Coronary artery (tissue), 2 donors: ENCODE measurements around the gene POPDC2.
"Not testable (repeated sequence)": the region's sequence is repeated elsewhere in the genome, so short reads cannot be mapped to it uniquely, and the experiment has no call there.

Experiments
- DNase-seq: peaks from one replicate; pipeline ENCODE4 v3.0.0-alpha.2; 2017; ENCODE audit warnings: low spot score
- H3K27ac ChIP-seq, 2 donors: fragments of 200-600 bp; sonication (generic); one replicate each; pipeline ENCODE4 v1.5.1; 2016 to 2019
- H3K4me3 ChIP-seq: fragments of 200-600 bp; sonication (generic); 2 replicates; pipeline ENCODE4 v1.5.1; 2016; ENCODE audit warnings: mild to moderate bottlenecking, moderate library complexity
- TF ChIP-seq, protein P1 (sequence below): fragments of 200-600 bp; sonication (generic); IDR thresholded peaks from one replicate; pipeline ENCODE4 v1.5.1; 2019; ENCODE audit warnings: antibody characterized with exemption

POPDC2 gene

DNA sequence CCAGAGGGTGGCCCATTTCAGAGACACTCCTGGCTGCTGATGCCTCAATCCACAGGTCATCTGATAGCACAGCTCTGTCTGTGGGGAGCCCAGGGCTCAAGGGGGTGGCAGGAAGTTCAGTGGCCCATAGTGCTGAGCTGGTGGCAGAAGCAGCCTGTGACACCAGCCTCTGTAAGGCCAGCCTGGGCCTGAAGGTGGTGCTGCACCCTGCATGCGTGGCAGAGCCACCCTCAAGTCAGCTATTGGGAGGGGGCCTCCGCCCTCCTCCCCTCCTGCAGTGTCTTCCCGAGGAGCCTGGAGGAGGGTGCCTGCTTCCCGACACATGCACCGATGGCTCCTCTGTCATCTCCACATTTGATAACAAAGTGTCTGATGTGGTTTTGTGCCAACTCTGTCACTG lies 59.7 kb downstream of the POPDC2 start:
- Histone ChIP-seq H3K27ac (no peak overlapping the region), H3K4me3 (no peak overlapping the region)
- TF ChIP-seq, protein P1, sequence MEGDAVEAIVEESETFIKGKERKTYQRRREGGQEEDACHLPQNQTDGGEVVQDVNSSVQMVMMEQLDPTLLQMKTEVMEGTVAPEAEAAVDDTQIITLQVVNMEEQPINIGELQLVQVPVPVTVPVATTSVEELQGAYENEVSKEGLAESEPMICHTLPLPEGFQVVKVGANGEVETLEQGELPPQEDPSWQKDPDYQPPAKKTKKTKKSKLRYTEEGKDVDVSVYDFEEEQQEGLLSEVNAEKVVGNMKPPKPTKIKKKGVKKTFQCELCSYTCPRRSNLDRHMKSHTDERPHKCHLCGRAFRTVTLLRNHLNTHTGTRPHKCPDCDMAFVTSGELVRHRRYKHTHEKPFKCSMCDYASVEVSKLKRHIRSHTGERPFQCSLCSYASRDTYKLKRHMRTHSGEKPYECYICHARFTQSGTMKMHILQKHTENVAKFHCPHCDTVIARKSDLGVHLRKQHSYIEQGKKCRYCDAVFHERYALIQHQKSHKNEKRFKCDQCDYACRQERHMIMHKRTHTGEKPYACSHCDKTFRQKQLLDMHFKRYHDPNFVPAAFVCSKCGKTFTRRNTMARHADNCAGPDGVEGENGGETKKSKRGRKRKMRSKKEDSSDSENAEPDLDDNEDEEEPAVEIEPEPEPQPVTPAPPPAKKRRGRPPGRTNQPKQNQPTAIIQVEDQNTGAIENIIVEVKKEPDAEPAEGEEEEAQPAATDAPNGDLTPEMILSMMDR, result no peak
- DNase-seq, result no peak

DNA sequence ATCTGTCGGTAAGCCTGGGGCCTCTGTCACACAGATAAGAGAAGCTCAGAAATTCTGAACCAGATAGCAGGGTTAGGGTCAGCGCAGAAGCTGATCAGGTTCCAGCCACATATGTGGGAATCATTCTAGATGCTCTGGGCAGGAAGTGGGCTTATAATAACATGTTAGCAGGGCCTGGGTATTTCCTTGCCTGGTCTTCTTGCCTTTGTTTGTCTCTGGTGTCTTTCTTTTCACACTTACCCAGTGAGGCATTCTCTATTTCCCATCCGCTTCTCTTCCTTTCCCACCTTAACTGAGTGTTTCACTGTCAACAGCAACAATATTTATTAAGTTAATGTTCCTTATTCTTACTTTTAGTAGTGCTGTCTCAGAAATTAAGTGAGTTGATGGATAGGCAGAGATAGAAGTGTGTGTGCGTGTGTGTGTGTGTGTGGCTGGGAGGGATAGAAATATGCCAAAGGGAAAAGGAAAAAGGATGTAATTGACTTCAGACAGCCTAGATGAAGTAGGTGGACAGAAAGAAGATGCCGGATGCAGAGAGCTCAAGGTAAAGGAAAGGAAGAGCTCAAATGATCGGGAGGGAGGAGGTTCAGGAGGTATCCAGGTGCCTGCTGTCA lies 60.7 kb downstream of the POPDC2 start:
- H3K27ac ChIP-seq, result no peak overlapping the region
- TF ChIP-seq, protein P1, result no peak
- DNase-seq, result no peak
- no peak overlapping the region for H3K4me3 ChIP-seq

DNA sequence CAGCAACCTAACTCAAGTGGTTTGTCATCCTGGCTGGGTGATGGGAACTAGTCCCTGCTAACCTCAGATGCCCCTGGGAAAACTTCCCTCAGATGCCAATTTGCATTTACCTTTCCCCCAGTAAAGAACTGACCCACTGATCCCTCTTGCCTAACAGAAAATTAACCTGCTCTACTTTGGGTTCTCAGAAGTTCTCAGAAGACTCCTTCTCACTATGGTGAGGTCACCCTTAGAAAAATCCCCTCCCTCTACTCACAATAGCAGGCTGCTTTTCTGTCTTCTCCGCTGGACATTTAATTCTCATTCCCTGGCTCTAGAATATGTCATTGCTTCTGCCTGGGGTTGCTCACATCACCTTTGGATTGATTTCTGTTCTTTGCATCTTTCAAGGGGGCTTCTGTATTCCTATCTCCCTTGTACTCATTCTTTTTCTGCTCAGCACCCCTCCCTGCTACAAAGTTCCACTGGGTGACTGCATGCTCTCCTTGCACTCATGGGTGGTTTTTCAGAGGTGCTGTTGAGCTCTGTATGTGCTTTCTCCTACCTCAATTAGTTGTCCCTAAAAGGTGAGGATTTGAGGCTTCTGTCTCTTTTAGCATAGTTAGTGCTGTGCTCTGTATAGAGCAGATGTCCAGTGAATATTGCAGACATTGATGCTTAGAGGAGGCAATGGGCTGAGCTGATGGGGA lies 61.8 kb downstream of the POPDC2 start:
- no peak overlapping the region for H3K27ac ChIP-seq
- TF ChIP-seq, protein P1, result no peak
- DNase-seq, result no peak
- H3K4me3 ChIP-seq, result no peak overlapping the region

DNA sequence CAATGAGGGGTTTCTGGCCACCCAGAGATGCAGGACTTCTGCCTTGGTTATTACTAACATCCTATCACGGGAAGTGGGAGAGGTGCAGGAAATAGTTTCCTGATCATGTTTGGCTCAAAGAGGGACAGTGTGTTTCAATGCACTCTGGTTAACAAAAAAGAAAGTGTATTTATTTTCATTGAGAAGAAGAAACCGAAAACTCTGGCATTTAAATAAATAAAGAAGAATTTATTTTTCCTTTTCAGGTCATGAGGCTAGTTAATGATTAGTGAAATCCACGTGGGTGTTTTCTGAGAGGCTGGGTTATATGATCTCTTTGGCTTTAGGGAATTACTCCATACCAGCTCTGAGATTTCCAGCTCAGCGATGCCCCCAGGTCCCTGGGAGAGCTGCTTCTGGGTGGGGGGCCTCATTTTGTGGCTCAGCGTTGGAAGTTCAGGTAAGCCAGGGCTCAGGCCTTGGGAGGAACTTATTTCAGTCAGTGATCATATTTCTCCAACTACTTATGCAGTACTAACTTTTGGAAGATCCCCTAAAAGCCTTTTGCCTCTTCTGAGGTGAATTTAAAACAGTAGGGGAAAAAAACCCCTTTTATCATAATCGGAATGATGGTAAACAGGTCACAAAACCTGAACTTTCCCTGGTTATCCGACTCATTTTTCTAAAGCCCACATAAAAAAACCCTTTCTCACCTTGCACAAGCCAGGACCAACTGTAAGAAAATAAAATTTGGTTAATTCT lies 62.7 kb downstream of the POPDC2 start, which contains the start of gene PLA1A:
PLA1A (plus strand) TSS at position 338 of the 741 bp plus-strand sequence; CDS start at position 367, 29 bp downstream.
- no peak for DNase-seq
- TF ChIP-seq, protein P1, result no peak
- H3K27ac ChIP-seq, result no peak within 1 kb of the TSS
- no peak within 1 kb of the TSS for H3K4me3 ChIP-seq

DNA sequence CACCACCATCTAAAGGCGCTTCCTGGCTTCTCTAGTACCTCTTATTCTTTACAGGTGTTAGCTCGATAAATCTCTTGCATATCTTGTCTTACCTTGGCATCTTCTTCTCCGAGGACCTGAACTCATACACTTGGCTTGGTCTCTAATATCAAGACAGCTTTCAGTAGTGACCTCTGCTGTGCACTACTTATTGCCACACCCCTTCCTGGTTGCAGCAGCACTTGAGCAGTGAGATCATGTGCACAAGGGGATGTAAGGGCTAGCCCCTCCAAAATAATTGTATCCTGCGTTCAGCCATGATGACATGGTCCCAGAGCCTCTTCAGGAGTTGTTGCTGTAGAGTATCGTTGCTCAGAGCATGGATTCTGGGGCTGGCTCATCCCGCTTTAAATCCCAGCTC lies 64.0 kb downstream of the POPDC2 start:
- Histone ChIP-seq H3K27ac (no peak overlapping the region), H3K4me3 (no peak overlapping the region)
- DNase-seq, result no peak
- TF ChIP-seq, protein P1, result no peak

DNA sequence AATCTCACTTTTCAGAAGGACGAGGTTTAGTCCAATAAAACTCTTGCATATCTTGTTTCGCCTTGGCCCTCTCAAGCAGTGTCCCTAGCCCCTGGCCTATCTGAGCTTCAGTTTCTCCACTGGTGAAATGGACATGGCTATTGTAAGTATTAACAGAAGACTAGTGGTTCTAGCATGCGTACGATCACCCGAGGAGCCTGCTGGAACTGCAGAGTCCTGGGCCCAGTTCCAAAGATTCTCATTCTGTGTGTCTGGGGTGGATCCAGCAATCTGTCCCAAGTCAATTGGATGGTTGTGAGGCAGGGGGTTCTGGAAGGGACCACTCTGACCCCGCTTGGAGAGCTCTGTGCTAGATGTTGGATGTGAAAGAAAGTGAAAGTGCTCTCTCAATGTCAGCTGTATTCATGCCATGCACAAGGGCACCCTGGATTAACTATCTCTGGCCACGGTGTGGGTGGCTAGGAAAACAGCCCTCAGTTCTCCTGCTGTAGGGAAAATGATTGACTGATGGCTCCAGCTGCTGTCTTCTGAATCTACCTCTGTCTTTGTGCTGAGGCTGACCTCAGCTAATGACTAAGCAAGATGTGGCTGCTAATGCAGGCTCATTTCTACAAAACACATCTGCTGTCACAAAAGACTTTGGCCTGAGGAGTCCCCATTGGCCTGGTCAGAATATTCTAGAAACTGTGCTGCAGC lies 64.6 kb downstream of the POPDC2 start:
- peak overlapping the region; percentile 62 for H3K4me3 ChIP-seq
- TF ChIP-seq, protein P1, result no peak
- peak overlapping the region in 1 of 2 donors; percentile 8 for H3K27ac ChIP-seq
- no peak for DNase-seq

DNA sequence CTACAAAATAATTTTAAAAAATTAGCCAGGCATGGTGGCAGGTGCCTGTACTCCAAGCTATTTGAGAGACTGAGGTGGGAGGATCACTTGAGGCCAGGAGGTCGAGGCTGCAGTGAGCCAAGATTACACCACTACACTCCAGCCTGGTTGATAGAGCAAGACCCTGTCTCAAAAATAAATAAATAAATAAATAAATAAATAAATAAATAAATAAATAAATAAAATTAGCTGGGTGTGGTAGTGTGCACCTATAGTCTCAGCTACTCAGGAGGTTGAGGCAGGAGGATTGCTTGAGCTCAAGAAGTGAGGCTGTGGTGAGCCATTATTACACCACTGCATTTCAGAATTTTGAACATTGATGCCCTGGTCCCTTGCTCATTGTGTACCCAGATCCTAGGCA lies 65.5 kb downstream of the POPDC2 start:
- not testable (repeated sequence) for DNase-seq, H3K27ac ChIP-seq, H3K4me3 ChIP-seq
